MCF 10A (cell line): ENCODE measurements around the gene LRP1B. TPM values are rescaled to one million over a fixed set of nuclear protein-coding genes. Genes with fewer than 3 reads are reported as not detected.

Experiments
- BruUV-seq: library from RNA; stranded (reverse); fragments of 400-500 nt; replicated peaks from 2 replicates; lab custom pipeline; 2021; lab: Mats Ljungman, UMichigan
- CTCF ChIA-PET: fragments of 300-600 bp; sonication (Branson Sonifier 250); formaldehyde crosslinking; extraction: SDS; loops from one replicate; lab custom pipeline; 2021; ENCODE audit warnings: antibody characterized with exemption, inconsistent platforms; lab: Yijun Ruan, JAX
- POLR2A ChIA-PET: fragments of 300-600, 350-650 bp; sonication (Branson Sonifier 250); formaldehyde crosslinking; extraction: SDS; loops from one replicate; lab custom pipeline; 2020; ENCODE audit warnings: antibody characterized with exemption, inconsistent platforms; lab: Yijun Ruan, JAX
- DNase-seq: peaks from one replicate; pipeline ENCODE4 v3.0.0-alpha.2; 2018; ENCODE audit not compliant: unreplicated experiment
- H3K27ac Mint-ChIP-seq: one replicate; pipeline ENCODE4 v1.8.0; 2022; ENCODE audit warnings: mild to moderate bottlenecking, low read depth, mixed read lengths; ENCODE audit not compliant: unreplicated experiment
- H3K27me3 Mint-ChIP-seq: one replicate; pipeline ENCODE4 v1.8.0; 2022; ENCODE audit warnings: mixed read lengths; ENCODE audit not compliant: insufficient read depth, unreplicated experiment
- H3K36me3 Mint-ChIP-seq: one replicate; pipeline ENCODE4 v1.8.0; 2022; ENCODE audit warnings: mild to moderate bottlenecking, moderate library complexity, mixed read lengths; ENCODE audit not compliant: insufficient read depth, unreplicated experiment
- H3K4me1 Mint-ChIP-seq: one replicate; pipeline ENCODE4 v1.8.0; 2022; ENCODE audit warnings: mixed read lengths; ENCODE audit not compliant: insufficient read depth, unreplicated experiment
- H3K4me3 Mint-ChIP-seq: one replicate; pipeline ENCODE4 v1.8.0; 2022; ENCODE audit warnings: mild to moderate bottlenecking, moderate library complexity, mixed read lengths; ENCODE audit not compliant: unreplicated experiment
- H3K9me3 Mint-ChIP-seq: one replicate; pipeline ENCODE4 v1.8.0; 2022; ENCODE audit warnings: mixed read lengths; ENCODE audit not compliant: unreplicated experiment
- intact Hi-C: fragments of 100-400 bp; cut with micrococcal nuclease; formaldehyde crosslinking; loops from 2 replicates; pipeline ENCODE4 v1.14.1; 2022
- total RNA-seq: library from RNA; stranded (reverse); gene quantifications from 2 replicates; pipeline ENCODE4 v1.2.3, GENCODE V29; 2022
- TF ChIP-seq, protein P1 (sequence below): fragments of 200-600 bp; IDR thresholded peaks from one replicate; pipeline ENCODE4 v1.8.0; 2022; ENCODE audit warnings: antibody characterized with exemption, mild to moderate bottlenecking; ENCODE audit not compliant: unreplicated experiment

Gene LRP1B
- total RNA-seq, 1 experiment from 2014 or later, result not detected

DNA sequence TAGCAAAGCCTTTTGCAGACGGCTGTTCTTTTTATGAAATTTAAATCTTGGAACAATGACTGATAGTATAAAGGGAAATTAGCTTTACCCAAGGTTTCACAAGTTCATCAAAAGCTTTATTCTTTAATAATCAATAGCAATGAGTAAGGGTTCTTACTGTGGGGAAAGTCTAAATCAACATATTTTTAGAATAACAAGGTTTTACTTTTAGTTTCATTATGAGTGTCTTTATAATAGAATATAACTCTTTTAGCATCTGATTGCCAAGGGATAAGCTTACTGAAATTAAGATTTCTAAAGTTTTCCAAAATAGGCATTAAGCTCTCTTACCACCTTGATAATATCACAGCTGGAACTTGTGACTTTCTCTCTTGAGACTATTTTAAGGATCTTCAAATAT lies 1489.7 kb downstream of the LRP1B start:
- no peak for DNase-seq
- H3K27ac Mint-ChIP-seq, result no peak overlapping the region
- intact Hi-C loops, result no loop called here
- no TSS peak for BruUV-seq
- peaks cover 11% of the 10 kb centered on the region for H3K27me3 Mint-ChIP-seq
- POLR2A ChIA-PET, result no interaction called here
- CTCF ChIA-PET, result no interaction called here
- H3K9me3 Mint-ChIP-seq, result no peaks in the 10 kb centered on the region
- peaks cover 6% of the 10 kb centered on the region for H3K4me1 Mint-ChIP-seq
- H3K36me3 Mint-ChIP-seq, result no peaks in the 10 kb centered on the region
- TF ChIP-seq, protein P1, sequence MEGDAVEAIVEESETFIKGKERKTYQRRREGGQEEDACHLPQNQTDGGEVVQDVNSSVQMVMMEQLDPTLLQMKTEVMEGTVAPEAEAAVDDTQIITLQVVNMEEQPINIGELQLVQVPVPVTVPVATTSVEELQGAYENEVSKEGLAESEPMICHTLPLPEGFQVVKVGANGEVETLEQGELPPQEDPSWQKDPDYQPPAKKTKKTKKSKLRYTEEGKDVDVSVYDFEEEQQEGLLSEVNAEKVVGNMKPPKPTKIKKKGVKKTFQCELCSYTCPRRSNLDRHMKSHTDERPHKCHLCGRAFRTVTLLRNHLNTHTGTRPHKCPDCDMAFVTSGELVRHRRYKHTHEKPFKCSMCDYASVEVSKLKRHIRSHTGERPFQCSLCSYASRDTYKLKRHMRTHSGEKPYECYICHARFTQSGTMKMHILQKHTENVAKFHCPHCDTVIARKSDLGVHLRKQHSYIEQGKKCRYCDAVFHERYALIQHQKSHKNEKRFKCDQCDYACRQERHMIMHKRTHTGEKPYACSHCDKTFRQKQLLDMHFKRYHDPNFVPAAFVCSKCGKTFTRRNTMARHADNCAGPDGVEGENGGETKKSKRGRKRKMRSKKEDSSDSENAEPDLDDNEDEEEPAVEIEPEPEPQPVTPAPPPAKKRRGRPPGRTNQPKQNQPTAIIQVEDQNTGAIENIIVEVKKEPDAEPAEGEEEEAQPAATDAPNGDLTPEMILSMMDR, result no peak
- no peak overlapping the region for H3K4me3 Mint-ChIP-seq

DNA sequence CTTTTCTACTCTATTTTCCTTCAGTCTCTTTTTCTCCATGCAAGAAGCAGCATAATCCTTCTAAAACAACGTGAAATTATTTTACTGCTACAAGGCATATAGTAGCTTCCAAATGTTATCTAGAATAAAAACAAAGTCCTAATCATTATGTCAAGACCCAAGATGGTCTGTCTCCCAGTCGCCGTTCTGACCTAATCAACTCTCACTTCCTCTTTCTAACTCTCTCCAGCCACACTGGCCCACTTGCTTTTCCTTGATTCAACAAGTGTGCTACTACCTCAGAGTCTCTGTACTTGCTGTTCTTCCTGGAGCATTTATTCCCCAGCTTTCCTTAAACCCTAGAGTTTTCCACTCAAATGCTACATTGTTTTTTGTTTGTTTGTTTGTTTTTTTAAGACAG lies 1491.2 kb downstream of the LRP1B start:
- ChIA-PET CTCF (interaction anchor here (0.9 kb wide), 1 partner anchor 31 kb away, joined by 4 read pairs; no protein-coding TSS in a partner anchor), POLR2A (no interaction called here)
- Mint-ChIP-seq H3K36me3 (no peaks in the 10 kb centered on the region), H3K4me1 (peaks cover 6% of the 10 kb centered on the region), H3K27ac (no peak overlapping the region), H3K27me3 (peaks cover 13% of the 10 kb centered on the region), H3K4me3 (no peak overlapping the region), H3K9me3 (no peaks in the 10 kb centered on the region)
- no peak for DNase-seq
- BruUV-seq, result no TSS peak
- intact Hi-C loops, result no loop called here
- TF ChIP-seq, protein P1, result no peak

DNA sequence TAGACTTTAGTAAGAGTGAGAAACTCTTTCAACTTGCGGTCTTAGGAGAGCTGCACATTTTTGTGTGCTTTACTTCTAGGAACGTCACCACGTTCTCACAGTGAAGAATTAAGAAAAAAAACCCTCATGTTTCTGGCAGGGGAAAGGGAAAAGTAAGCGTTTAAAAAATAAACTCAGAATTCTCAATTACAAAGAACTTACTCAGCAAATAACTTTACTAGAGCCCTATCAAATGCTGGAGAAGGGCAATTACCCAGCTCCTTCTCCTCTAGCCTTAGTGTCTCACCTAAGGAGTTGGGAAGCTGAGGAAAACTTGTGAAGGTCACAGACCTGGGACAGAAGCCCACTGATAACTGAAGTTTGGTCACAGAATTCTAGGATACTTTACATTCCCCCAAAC lies 1500.3 kb downstream of the LRP1B start:
- no peaks in the 10 kb centered on the region for H3K4me1 Mint-ChIP-seq
- DNase-seq, result no peak
- TF ChIP-seq, protein P1, result no peak
- no peaks in the 10 kb centered on the region for H3K36me3 Mint-ChIP-seq
- CTCF ChIA-PET, result interaction anchor here (0.6 to 0.7 kb wide), 2 partner anchors 19 to 1502 kb away, joined by 3 to 4 read pairs; no protein-coding TSS in a partner anchor
- no TSS peak for BruUV-seq
- no peaks in the 10 kb centered on the region for H3K9me3 Mint-ChIP-seq
- H3K4me3 Mint-ChIP-seq, result no peak overlapping the region
- intact Hi-C loops, result no loop called here
- POLR2A ChIA-PET, result interaction anchor here (1.2 kb wide), 1 partner anchor 12 kb away, joined by 4 read pairs; no protein-coding TSS in a partner anchor
- no peak overlapping the region for H3K27ac Mint-ChIP-seq
- peaks cover 78% of the 10 kb centered on the region for H3K27me3 Mint-ChIP-seq

DNA sequence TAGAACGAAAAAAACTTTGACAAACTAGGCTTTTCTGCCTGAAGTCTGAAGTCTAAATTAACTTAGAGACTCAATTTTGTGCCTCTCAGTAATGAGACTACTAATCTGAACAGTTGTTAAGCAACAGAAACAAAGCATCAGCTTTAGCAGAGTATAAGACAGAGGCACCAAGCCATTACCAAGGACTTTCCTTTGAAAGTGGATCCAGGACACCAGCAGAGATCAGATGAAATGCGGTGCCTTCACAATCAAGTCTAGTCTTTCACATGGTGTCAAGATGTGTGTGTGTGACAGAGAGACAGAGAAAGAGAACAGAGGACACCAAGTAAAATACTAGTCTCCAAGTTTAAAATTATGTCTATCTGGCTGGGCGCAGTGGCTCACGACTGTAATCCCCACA lies 1502.9 kb downstream of the LRP1B start:
- TF ChIP-seq, protein P1, result no peak
- no peak for DNase-seq
- intact Hi-C loops, result no loop called here
- BruUV-seq, result no TSS peak
- Mint-ChIP-seq H3K36me3 (no peaks in the 10 kb centered on the region), H3K4me1 (no peaks in the 10 kb centered on the region), H3K9me3 (no peaks in the 10 kb centered on the region), H3K4me3 (no peak overlapping the region), H3K27me3 (peaks cover 75% of the 10 kb centered on the region), H3K27ac (no peak overlapping the region)
- CTCF ChIA-PET, result interaction anchor here (0.7 kb wide), 1 partner anchor 9 kb away, joined by 3 read pairs; no protein-coding TSS in a partner anchor
- POLR2A ChIA-PET, result no interaction called here
